ENCODE measurements around the gene FSTL4. TPM values are rescaled to one million over a fixed set of nuclear protein-coding genes. Genes with fewer than 3 reads are reported as not detected.

Gene FSTL4
- polyA plus RNA-seq, 3 donors: not detected

GRCh38 chr5:133406977-133407632 is 205.2 kb downstream of the FSTL4 start:
- intact Hi-C loops (cut with micrococcal nuclease): no loop called here
- no CpG with 5 or more reads among the region's 1 CpG for WGBS (ENCODE audit: insufficient coverage)
- H3K27me3 Mint-ChIP-seq (ENCODE audit: low read depth in 3 of 3): peaks cover 0 to 11% (median 7%) of the 10 kb centered on the region in 3 donors
- H3K4me1 Mint-ChIP-seq: no peaks in the 10 kb centered on the region
- no peak overlapping the region for H3K4me3 Mint-ChIP-seq
- peaks cover 0 to 2% (median 0%) of the 10 kb centered on the region in 7 donors for H3K9me3 Mint-ChIP-seq
- no peak overlapping the region for H3K9ac ChIP-seq (ENCODE audit: insufficient read depth, low read length, poor library complexity, severe bottlenecking)
- H3K36me3 ChIP-seq (replicated peaks in 1 of 2; ENCODE audit: control insufficient read depth in 1 of 2, insufficient read depth in 2 of 2, low read length in 2 of 2): no peaks in the 10 kb centered on the region
- no peak overlapping the region for H3K4me3 ChIP-seq (replicated peaks in 1 of 3; ENCODE audit: low read depth in 2 of 3, low read length in 3 of 3)
- no peak for TF ChIP-seq CTCF (IDR thresholded peaks at IDR 0.05)
- no peaks in the 10 kb centered on the region for H3K79me2 ChIP-seq (ENCODE audit: insufficient read depth, low read length)
- H3K9me3 ChIP-seq (replicated peaks in 1 of 2; ENCODE audit: control insufficient read depth in 1 of 2, insufficient read depth in 1 of 2, low read length in 2 of 2): no peaks in the 10 kb centered on the region
- no peaks in the 10 kb centered on the region for H3K36me3 Mint-ChIP-seq
- H4K20me1 ChIP-seq (ENCODE audit: insufficient read depth, low read length): no peaks in the 10 kb centered on the region
- no peak overlapping the region for H2AFZ ChIP-seq (ENCODE audit: insufficient read depth, low read depth, low read length, poor library complexity, severe bottlenecking)
- no peak overlapping the region for H3K4me2 ChIP-seq (replicated peaks; ENCODE audit: extremely low read depth, low read length, poor library complexity, severe bottlenecking)
- DNase-seq: no peak
- peaks cover 0 to under 1% of the 10 kb centered on the region in 2 donors for H3K27me3 ChIP-seq (ENCODE audit: control insufficient read depth in 2 of 2, insufficient read depth in 2 of 2, low read length in 2 of 2)
- H3K4me1 ChIP-seq (ENCODE audit: control insufficient read depth in 1 of 2, insufficient read depth in 2 of 2, low read length in 2 of 2): no peaks in the 10 kb centered on the region
- no peak overlapping the region for H3K27ac Mint-ChIP-seq
- H3K27ac ChIP-seq (ENCODE audit: low read depth in 1 of 2, low read length in 2 of 2): no peak overlapping the region

GRCh38 chr5:133406208-133406976 is 205.9 kb downstream of the FSTL4 start:
- no peak overlapping the region for H3K4me2 ChIP-seq (replicated peaks; ENCODE audit: extremely low read depth, low read length, poor library complexity, severe bottlenecking)
- no peak overlapping the region for H3K27ac Mint-ChIP-seq
- TF ChIP-seq CTCF (IDR thresholded peaks at IDR 0.05): no peak

More at GRCh38 chr5:133406208-133406976, 205.9 kb downstream of the FSTL4 start:
- H3K79me2 ChIP-seq (ENCODE audit: insufficient read depth, low read length): no peaks in the 10 kb centered on the region
- no peaks in the 10 kb centered on the region for H3K4me1 ChIP-seq (ENCODE audit: control insufficient read depth in 1 of 2, insufficient read depth in 2 of 2, low read length in 2 of 2)
- DNase-seq: no peak
- H4K20me1 ChIP-seq (ENCODE audit: insufficient read depth, low read length): no peaks in the 10 kb centered on the region
- Mint-ChIP-seq H3K4me1 (no peaks in the 10 kb centered on the region), H3K9me3 (peaks cover 0 to 2% (median 0%) of the 10 kb centered on the region in 7 donors), H3K4me3 (no peak overlapping the region), H3K27me3 (ENCODE audit: low read depth in 3 of 3) (peaks cover 0 to 9% (median 6%) of the 10 kb centered on the region in 3 donors), H3K36me3 (no peaks in the 10 kb centered on the region)
- no peak overlapping the region for H2AFZ ChIP-seq (ENCODE audit: insufficient read depth, low read depth, low read length, poor library complexity, severe bottlenecking)
- H3K9me3 ChIP-seq (replicated peaks in 1 of 2; ENCODE audit: control insufficient read depth in 1 of 2, insufficient read depth in 1 of 2, low read length in 2 of 2): no peaks in the 10 kb centered on the region
- intact Hi-C loops (cut with micrococcal nuclease): no loop called here
- H3K4me3 ChIP-seq (replicated peaks in 1 of 3; ENCODE audit: low read depth in 2 of 3, low read length in 3 of 3): no peak overlapping the region
- H3K27me3 ChIP-seq (ENCODE audit: control insufficient read depth in 2 of 2, insufficient read depth in 2 of 2, low read length in 2 of 2): no peaks in the 10 kb centered on the region
- H3K9ac ChIP-seq (ENCODE audit: insufficient read depth, low read length, poor library complexity, severe bottlenecking): no peak overlapping the region
- H3K27ac ChIP-seq (ENCODE audit: low read depth in 1 of 2, low read length in 2 of 2): no peak overlapping the region
- H3K36me3 ChIP-seq (replicated peaks in 1 of 2; ENCODE audit: control insufficient read depth in 1 of 2, insufficient read depth in 2 of 2, low read length in 2 of 2): no peaks in the 10 kb centered on the region
- 100% methylated on average over 1 of the region's 4 CpGs for WGBS (ENCODE audit: insufficient coverage)

All from CD14-positive monocyte (primary cell).